HG03196 (cell line): ENCODE results near the gene SNX9.

Experiments
- ATAC-seq: cut with Tn5 transposase; IDR thresholded peaks from one replicate; pipeline ENCODE4 v1.9.1; 2021; ENCODE audit not compliant: unreplicated experiment

The SNX9 gene

GRCh38 chr6:157800420-157801237 is 22.4 kb upstream of the SNX9 start:
- peak; percentile 95 for ATAC-seq

DNA sequence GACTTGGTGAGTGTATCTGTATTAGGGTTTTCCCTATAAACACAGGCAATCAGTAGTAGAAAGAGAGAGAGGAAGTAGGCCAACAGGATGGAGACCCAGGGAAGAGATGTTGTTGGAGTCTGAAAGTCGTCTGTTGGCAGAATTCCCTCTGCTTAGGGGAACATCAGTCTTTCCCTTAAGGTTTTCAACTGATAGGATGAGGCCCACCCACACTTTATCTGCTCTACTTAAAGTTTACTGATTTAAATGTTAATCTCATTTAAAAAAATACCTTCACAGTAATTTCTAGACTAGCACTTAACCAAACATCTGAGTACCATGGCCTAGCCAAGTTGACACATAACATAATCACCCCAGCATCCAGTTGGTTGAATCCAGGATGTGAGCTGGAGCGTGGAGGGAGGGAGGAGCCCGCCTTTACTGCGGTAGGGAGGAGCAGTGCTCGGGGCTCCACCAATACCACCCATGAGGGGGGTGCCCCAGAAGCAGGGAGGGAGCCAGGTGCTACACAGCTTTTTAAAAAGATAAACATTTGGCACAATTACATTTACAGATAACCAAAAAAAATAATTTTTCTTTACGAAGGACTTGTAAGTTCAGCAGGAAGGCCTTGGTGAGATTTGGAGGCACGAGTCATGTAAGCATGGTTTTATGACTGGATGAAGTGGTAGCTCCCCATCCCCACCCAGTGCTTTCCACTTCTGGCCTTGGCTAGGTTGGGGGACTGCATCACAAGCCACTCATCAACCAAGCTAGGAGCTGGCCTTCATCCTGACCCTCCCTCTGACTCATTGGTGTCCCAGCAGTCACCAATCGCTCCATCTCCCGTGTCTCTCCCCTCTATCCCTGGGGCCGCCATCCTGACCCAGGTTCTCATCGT is 18.4 kb upstream of the SNX9 start:
- no peak for ATAC-seq

GRCh38 chr6:157806131-157806855 is 16.8 kb upstream of the SNX9 start:
- ATAC-seq = no peak

- ATAC-seq = no peak
These were observed 16.2 kb upstream of the SNX9 start for GRCh38 chr6:157806856-157807215.

- no peak for ATAC-seq
These were observed 14.6 kb upstream of the SNX9 start for GRCh38 chr6:157808405-157808950.

DNA sequence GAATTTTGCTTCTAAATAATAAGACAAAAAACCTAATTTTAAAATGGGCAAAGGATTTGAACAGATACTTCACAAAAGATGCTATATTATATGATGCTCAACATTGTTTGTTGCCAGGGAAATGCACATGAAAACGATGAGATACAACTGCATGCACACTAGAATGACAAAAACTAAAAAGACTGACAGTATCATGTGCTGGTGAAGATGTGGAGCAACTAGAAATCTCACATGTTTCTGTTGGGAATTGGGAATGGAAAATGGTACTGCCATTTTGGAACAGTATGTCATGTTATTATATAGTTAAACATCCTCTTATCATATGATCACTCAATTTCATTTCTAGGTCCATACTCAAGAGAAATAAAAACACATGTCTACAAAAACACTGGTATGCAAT is 13.4 kb upstream of the SNX9 start:
- no peak for ATAC-seq

- no peak for ATAC-seq
These were observed 11.9 kb upstream of the SNX9 start for GRCh38 chr6:157811137-157811475.

- no peak for ATAC-seq
These were observed 11.4 kb upstream of the SNX9 start for GRCh38 chr6:157811476-157812173.

- no peak for ATAC-seq
These were observed 10.4 kb upstream of the SNX9 start for GRCh38 chr6:157812425-157813171.

DNA sequence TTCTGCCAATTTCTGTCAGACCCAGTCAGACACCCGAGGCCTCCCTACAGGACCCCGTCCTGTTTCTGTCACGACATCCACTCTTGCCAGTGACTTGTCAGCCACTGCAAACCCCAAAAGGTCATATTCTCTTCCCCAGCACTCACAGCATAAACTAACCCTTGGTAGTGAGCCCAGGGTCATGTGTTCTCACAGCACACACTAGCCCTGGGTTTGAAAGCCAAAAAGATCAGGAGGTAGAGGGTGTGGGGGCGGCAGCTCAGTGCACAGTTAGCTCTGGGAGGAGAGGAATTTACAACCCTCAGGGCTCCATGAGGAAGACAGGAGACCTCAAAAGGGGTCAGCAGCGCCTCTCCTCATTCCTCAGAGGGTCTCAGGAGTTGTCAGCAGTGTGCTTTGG is 9.9 kb upstream of the SNX9 start:
- ATAC-seq = no peak

DNA sequence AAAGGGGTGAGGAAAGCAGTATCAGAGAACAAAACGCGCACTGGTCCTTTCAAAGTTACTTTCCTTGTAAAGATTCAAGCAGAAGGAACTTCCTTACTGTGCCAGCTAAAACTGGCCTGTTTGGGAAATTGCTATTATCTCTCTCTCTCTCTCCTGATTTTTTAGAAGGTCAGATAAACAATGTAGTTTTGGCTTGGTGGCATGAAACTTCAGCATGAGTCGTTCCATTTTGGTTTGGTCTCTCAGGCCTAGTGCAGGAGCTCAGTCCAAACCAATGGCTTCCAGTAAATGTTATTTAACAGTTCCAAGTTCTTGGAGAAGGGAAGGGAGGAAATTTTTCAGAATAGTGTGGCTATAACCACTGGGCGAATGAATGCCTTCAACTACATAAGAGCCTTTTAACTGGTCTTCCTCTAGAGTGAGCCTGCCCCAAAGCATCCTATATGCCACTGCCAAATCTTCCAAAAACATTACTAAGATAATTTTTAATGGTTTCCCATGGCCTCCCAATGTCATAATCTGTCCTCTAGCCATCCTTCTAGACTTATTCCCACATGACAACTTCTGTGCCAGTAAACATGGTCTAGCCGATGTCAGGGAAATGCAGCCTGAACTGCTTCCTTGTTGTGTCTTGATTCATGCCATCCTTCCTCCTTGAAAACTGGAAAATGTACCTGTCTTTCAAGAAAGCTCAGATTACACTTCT is 9.1 kb upstream of the SNX9 start:
- no peak for ATAC-seq

DNA sequence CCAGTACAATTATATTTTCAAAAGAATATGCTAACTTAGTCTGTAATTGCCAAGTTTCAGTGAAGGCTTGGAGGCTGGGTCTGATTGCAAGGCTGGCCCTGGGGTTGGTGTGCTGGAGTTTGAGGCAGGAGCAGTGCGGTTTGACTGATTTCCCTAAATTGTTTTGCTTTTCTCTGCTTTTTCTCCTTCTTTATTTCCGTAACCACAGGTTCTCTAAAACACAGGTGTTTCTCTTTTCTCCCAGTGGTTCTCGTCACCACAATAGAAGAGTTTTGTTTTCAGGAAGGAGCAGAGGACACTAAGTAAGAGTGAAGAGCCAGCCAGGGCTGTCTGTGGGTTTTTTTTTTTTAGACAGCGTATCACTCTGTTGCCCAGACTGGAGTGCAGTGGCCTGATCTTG is 8.2 kb upstream of the SNX9 start:
- peak; percentile 66 for ATAC-seq

GRCh38 chr6:157821342-157822033 is 1.6 kb upstream of the SNX9 start:
- ATAC-seq = no peak

GRCh38 chr6:157822245-157823000 is 623 bp upstream of the SNX9 start:
- ATAC-seq = no peak

DNA sequence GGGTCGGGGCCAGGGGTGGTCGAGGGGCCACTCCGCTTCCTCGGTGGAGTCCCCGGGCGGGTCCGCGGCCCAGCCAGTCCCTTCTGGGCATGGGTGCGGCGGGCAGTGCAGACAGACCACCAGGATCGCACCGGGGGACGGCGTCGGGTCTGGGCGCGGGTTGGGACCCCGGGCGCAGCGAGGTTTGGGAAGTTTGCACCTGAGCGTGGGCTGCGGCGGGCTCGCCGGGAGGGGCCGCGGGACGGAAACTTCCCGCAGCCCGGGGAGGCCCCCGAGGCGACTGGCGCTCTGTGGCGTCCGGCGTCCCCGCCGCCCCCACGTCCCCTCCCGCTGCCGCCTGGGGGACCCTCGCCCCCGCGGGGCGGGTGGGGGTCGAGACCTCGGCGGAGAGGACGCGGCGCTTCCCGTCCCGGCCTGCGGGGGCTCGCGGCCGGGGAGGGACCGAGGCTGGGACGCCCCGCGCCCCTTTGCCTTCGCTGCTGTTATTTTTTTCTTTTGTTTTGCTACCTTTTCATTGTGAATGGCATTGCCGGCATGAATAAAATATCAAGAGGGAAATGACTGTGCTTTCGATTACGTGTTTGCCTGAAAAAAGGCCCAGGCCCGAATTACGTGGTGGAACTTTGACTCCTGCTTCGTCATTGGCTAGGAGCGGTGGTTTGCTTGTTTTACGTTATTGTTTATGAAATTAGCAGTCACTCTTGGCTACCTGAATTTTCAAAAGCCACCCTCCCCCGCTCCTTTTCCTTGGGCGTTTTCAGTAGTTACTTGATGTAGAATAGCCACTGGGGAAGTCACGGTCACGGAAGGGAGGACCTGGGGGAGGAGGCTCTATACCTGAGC is 703 bp downstream of the SNX9 start:
- ATAC-seq = peak; percentile 48

DNA sequence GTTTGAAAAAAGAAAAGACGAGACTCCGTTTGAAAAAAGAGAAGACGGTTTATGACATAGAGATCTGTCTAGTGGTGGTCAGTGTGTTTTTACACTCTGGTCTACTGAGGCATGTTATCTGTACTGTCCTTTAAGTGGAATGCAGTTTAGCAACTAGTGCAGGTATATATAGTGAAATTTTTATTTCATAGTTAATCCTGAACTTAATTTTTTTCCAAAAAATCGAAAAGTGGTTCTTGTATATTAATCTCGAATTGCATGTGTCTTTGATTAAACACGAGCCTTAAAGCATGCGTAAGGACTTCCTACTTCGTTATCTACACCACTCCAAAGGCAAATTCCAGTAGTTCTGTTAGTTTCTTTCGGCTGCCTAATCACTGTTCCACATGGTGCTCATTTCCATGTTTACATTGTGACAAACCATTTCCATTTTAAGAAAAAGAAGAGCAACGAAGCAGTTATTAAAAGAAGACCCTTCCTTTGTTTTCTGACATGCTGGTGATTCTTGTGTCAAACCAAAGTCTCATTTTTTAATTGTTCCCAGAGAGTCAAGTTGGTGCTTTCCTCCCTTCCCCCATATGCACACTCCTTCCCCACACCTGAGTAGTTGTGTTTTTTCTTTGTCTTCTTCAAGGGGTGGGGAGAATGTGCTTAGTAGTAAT is 2.3 kb downstream of the SNX9 start:
- no peak for ATAC-seq
